K562 (cell line): ENCODE measurements around the gene MT2A. TPM values are rescaled to one million over a fixed set of nuclear protein-coding genes. Genes with fewer than 3 reads are reported as not detected.

ENCODE experiments used
- ADNP ChIP-seq: fragments of 200-800 bp; sonication (Bioruptor generic); IDR thresholded peaks from 2 replicates; pipeline ENCODE4 v1.6.1; 2016; ENCODE audit warnings: missing genetic modification characterization, missing compliant biosample characterization
- BDP1 ChIP-seq: IDR thresholded peaks from 3 replicates; pipeline ENCODE4 v1.6.1; 2011; ENCODE audit not compliant: insufficient read length, insufficient read depth
- BRD9 ChIP-seq: fragments of 450-650 bp; IDR thresholded peaks from 2 replicates; pipeline ENCODE4 v1.6.1; 2018; ENCODE audit warnings: low read depth; ENCODE audit not compliant: partially characterized antibody
- DPF2 ChIP-seq: fragments of 450-650 bp; IDR thresholded peaks from 2 replicates; pipeline ENCODE4 v1.6.1; 2016
- ESRRA ChIP-seq: fragments of 450-650 bp; IDR thresholded peaks from 2 replicates; pipeline ENCODE4 v1.6.1; 2014; ENCODE audit warnings: low read depth, mild to moderate bottlenecking, moderate library complexity, borderline replicate concordance
- NRF1 ChIP-seq, 2 experiments: fragments of 450-650 bp; IDR thresholded peaks in 1 of 2; conservative IDR thresholded peaks in 1 of 2; 2 replicates each; pipeline ENCODE4 v1.6.1; 2014; ENCODE audit warnings: mild to moderate bottlenecking in 2 of 2
- PCBP1 ChIP-seq: fragments of 200-400 bp; formaldehyde crosslinking; IDR thresholded peaks from 2 replicates; pipeline ENCODE4 v1.6.1; 2018; ENCODE audit warnings: mild to moderate bottlenecking, low read depth, low read length; ENCODE audit not compliant: poor library complexity, severe bottlenecking
- PHF21A ChIP-seq: fragments of 450-650 bp; IDR thresholded peaks from 2 replicates; pipeline ENCODE4 v1.6.1; 2017; ENCODE audit warnings: low read depth, borderline replicate concordance
- SMARCE1 ChIP-seq: fragments of 450-650 bp; IDR thresholded peaks from 2 replicates; pipeline ENCODE4 v1.7.1; 2016; ENCODE audit warnings: mild to moderate bottlenecking
- TAF9B ChIP-seq: fragments of 450-650 bp; IDR thresholded peaks from 2 replicates; pipeline ENCODE4 v1.6.1; 2018; ENCODE audit warnings: mild to moderate bottlenecking; ENCODE audit not compliant: partially characterized antibody
- ZNF436 ChIP-seq: fragments of 250-450, 450-650 bp; sonication (Bioruptor Pico); formaldehyde crosslinking; IDR thresholded peaks from 2 replicates; pipeline ENCODE4 v1.7.0; 2020; ENCODE audit warnings: mild to moderate bottlenecking
- ZNF785 ChIP-seq: fragments of 250-450 bp; sonication (Bioruptor Pico); IDR thresholded peaks from 2 replicates; pipeline ENCODE4 v1.4.0; 2020; ENCODE audit warnings: mild to moderate bottlenecking
- polyA plus RNA-seq, 8 experiments: library from polyadenylated mRNA; depleted of rRNA in 4 of 8; stranded (reverse) in 5 of 8; unstranded in 3 of 8; fragments of >200 nt; fragmentation: Nextera tagmentation in 2 of 8; fragmentation: Illumina TruSeq in 1 of 8; extraction: Ambion mirVana in 2 of 8; extraction: Trizol in 1 of 8; gene quantifications; 2 replicates each; pipeline versions ENCODE4 v1.2.1 to v1.2.3, GENCODE V29; 2011 to 2014; ENCODE audit warnings: inconsistent platforms in 1 of 8, missing spikeins in 1 of 8
- total RNA-seq, 7 experiments: library from RNA; depleted of rRNA in 6 of 7; stranded (reverse); fragments of >200 nt in 6 of 7; fragmentation: Illumina TruSeq in 2 of 7; extraction: Trizol in 2 of 7; gene quantifications; 2 replicates each; pipeline versions ENCODE4 v1.2.1 to v1.2.3, GENCODE V29; 2011 to 2021; ENCODE audit warnings: low replicate concordance in 1 of 7
- TF ChIP-seq, protein P1 (sequence below): fragments of 250-450 bp; sonication (Bioruptor Pico); IDR thresholded peaks from 2 replicates; pipeline ENCODE4 v1.9.0; 2021; ENCODE audit warnings: mild to moderate bottlenecking, inconsistent platforms
- TF ChIP-seq, protein P2 (sequence below), 2 experiments: IDR thresholded peaks in 1 of 2; conservative IDR thresholded peaks in 1 of 2; 2 replicates each; pipeline ENCODE4 v1.6.1; 2016; ENCODE audit warnings: low read depth in 2 of 2, mild to moderate bottlenecking in 1 of 2, missing compliant biosample characterization in 1 of 2, missing genetic modification characterization in 1 of 2, moderate library complexity in 1 of 2
- TF ChIP-seq, protein P3 (sequence below), 2 experiments: fragments of 450-650 bp in 1 of 2; sonication (generic) in 1 of 2; formaldehyde crosslinking in 1 of 2; IDR thresholded peaks in 1 of 2; conservative IDR thresholded peaks in 1 of 2; 2 replicates each; pipeline versions ENCODE4 v1.6.1 to v1.8.1; 2016 to 2023; ENCODE audit warnings: mild to moderate bottlenecking in 2 of 2, moderate library complexity in 2 of 2, inconsistent platforms in 1 of 2, missing genetic modification reagents in 1 of 2
- TF ChIP-seq, protein P4 (sequence below), 2 experiments: fragments of 450-650 bp; IDR thresholded peaks; 2 replicates each; pipeline ENCODE4 v1.6.1; 2018; ENCODE audit warnings: mild to moderate bottlenecking in 2 of 2, low read depth in 1 of 2; ENCODE audit not compliant: partially characterized antibody in 2 of 2

MT2A gene
- total and polyA plus RNA-seq, 9 of the 15 experiments (the other 6 are each of a cell fraction or from before 2014, with no cell fraction given) = 2.0 to 16.9 (median 8.5) TPM

DNA sequence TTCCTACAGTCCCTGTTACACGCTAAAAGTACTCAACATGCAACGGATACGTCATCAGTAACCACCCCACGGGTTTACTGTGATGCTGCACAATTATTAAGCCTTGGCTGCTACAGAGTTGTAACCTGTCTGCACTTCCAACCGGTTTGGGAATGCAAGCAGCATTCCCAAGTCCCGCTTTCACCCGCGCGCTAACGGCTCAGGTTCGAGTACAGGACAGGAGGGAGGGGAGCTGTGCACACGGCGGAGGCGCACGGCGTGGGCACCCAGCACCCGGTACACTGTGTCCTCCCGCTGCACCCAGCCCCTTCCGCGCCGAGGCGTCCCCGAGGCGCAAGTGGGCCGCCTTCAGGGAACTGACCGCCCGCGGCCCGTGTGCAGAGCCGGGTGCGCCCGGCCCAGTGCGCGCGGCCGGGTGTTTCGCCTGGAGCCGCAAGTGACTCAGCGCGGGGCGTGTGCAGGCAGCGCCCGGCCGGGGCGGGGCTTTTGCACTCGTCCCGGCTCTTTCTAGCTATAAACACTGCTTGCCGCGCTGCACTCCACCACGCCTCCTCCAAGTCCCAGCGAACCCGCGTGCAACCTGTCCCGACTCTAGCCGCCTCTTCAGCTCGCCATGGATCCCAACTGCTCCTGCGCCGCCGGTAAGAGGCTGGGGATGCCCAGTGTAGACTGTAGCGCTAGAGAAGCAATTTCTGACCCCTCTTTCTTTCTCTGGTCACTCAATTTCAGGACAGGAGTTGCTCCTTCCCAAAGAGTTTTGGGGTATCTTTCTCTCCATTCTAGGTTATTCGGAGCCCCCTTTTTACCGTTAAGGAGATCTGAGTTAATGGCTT, at the start of gene MT2A (continued):
- TF ChIP-seq, protein P1, sequence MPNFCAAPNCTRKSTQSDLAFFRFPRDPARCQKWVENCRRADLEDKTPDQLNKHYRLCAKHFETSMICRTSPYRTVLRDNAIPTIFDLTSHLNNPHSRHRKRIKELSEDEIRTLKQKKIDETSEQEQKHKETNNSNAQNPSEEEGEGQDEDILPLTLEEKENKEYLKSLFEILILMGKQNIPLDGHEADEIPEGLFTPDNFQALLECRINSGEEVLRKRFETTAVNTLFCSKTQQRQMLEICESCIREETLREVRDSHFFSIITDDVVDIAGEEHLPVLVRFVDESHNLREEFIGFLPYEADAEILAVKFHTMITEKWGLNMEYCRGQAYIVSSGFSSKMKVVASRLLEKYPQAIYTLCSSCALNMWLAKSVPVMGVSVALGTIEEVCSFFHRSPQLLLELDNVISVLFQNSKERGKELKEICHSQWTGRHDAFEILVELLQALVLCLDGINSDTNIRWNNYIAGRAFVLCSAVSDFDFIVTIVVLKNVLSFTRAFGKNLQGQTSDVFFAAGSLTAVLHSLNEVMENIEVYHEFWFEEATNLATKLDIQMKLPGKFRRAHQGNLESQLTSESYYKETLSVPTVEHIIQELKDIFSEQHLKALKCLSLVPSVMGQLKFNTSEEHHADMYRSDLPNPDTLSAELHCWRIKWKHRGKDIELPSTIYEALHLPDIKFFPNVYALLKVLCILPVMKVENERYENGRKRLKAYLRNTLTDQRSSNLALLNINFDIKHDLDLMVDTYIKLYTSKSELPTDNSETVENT = peak; percentile 55; the same call in 1 of the 2 replicates
- TF ChIP-seq, protein P2, sequence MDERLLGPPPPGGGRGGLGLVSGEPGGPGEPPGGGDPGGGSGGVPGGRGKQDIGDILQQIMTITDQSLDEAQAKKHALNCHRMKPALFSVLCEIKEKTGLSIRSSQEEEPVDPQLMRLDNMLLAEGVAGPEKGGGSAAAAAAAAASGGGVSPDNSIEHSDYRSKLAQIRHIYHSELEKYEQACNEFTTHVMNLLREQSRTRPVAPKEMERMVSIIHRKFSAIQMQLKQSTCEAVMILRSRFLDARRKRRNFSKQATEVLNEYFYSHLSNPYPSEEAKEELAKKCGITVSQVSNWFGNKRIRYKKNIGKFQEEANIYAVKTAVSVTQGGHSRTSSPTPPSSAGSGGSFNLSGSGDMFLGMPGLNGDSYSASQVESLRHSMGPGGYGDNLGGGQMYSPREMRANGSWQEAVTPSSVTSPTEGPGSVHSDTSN (CRISPR knock-in tag; IDR thresholded peaks at IDR 0.05; ENCODE audit: low read depth) = no peak
- TF ChIP-seq, protein P2 (tag; conservative IDR thresholded peaks at IDR 0.05; ENCODE audit: low read depth) = no peak
- TF ChIP-seq NRF1 (conservative IDR thresholded peaks at IDR 0.05 in 1 of 2, IDR thresholded peaks at IDR 0.05 in 1 of 2) (peak; percentile 87 to 88), SMARCE1 (no peak; the same call in 1 of the 2 replicates), ZNF785 (no peak), DPF2 (peak; percentile 32; the same call in 1 of the 2 replicates), ESRRA (peak; percentile 48; the same call in 1 of the 2 replicates), ADNP (tag) (no peak), PHF21A (no peak), TAF9B (no peak), ZNF436 (CRISPR knock-in tag) (no peak), PCBP1 (no peak), BRD9 (peak; percentile 90), BDP1 (no peak)
- TF ChIP-seq, protein P3, sequence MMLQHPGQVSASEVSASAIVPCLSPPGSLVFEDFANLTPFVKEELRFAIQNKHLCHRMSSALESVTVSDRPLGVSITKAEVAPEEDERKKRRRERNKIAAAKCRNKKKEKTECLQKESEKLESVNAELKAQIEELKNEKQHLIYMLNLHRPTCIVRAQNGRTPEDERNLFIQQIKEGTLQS (IDR thresholded peaks at IDR 0.05) = peak; percentile 74
- TF ChIP-seq, protein P3 (CRISPR knock-in tag; conservative IDR thresholded peaks at IDR 0.05) = peak; percentile 38; the same call in 1 of the 2 replicates
- TF ChIP-seq, protein P4, sequence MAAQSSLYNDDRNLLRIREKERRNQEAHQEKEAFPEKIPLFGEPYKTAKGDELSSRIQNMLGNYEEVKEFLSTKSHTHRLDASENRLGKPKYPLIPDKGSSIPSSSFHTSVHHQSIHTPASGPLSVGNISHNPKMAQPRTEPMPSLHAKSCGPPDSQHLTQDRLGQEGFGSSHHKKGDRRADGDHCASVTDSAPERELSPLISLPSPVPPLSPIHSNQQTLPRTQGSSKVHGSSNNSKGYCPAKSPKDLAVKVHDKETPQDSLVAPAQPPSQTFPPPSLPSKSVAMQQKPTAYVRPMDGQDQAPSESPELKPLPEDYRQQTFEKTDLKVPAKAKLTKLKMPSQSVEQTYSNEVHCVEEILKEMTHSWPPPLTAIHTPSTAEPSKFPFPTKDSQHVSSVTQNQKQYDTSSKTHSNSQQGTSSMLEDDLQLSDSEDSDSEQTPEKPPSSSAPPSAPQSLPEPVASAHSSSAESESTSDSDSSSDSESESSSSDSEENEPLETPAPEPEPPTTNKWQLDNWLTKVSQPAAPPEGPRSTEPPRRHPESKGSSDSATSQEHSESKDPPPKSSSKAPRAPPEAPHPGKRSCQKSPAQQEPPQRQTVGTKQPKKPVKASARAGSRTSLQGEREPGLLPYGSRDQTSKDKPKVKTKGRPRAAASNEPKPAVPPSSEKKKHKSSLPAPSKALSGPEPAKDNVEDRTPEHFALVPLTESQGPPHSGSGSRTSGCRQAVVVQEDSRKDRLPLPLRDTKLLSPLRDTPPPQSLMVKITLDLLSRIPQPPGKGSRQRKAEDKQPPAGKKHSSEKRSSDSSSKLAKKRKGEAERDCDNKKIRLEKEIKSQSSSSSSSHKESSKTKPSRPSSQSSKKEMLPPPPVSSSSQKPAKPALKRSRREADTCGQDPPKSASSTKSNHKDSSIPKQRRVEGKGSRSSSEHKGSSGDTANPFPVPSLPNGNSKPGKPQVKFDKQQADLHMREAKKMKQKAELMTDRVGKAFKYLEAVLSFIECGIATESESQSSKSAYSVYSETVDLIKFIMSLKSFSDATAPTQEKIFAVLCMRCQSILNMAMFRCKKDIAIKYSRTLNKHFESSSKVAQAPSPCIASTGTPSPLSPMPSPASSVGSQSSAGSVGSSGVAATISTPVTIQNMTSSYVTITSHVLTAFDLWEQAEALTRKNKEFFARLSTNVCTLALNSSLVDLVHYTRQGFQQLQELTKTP (IDR thresholded peaks at IDR 0.05; ENCODE audit: low read depth in 1 of 2, partially characterized antibody in 2 of 2) = no peak
